GM12891 (cell line): ENCODE data around the gene PTF1A.

Source experiments
- PAX5 ChIP-seq: IDR thresholded peaks from 2 replicates; pipeline ENCODE4 v1.6.1; 2011; ENCODE audit warnings: low read length, moderate library complexity, mild to moderate bottlenecking; ENCODE audit not compliant: insufficient read depth, severe bottlenecking
- POLR2A ChIP-seq: IDR thresholded peaks from 2 replicates; pipeline ENCODE4 v1.6.1; 2011; ENCODE audit warnings: low read depth, low read length, control low read depth
- POLR2AphosphoS5 ChIP-seq: IDR thresholded peaks from 2 replicates; pipeline ENCODE4 v1.6.1; 2011; ENCODE audit warnings: low read depth, low read length, control low read depth
- TAF1 ChIP-seq: IDR thresholded peaks from 2 replicates; pipeline ENCODE4 v1.6.1; 2011; ENCODE audit warnings: low read depth, low read length, control low read depth

DNA sequence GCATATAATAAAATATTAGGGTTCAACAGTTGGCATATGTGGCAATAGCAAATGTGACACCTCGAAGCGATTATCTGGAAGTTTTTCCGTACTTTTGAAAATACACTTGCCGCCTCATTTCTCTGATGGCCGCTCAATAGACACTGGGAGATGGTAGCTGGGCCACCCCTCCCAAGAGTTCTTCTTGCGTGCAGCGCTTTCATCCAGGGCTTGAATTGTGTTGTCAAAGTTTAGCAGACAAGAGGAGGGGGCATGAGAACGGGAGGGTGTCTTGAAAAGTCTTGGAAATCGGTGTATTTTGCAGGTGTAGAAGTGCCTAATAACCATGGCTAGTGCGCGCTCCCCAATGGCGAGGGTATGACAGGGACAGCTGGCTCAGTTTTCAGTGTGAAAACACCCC is 8.5 kb downstream of the PTF1A start:
- TF ChIP-seq POLR2A (no peak), POLR2AphosphoS5 (no peak), PAX5 (no peak), TAF1 (no peak)
